HepG2 (cell line): ENCODE measurements around the gene AFDN. TPM values are rescaled to one million over a fixed set of nuclear protein-coding genes. Genes with fewer than 3 reads are reported as not detected.

Experiments used
- ATAC-seq: fragments of 200-7000 bp; cut with Tn5 transposase; 3 replicates; pipeline ENCODE4 v1.9.1; 2020; ENCODE audit warnings: mild to moderate bottlenecking, moderate library complexity
- BruUV-seq: library from RNA; stranded (reverse); fragments of 400-500 nt; replicated peaks from 2 replicates; lab custom pipeline; 2021; lab: Mats Ljungman, UMichigan
- CTCF ChIA-PET: fragments of 300-600 bp; formaldehyde crosslinking; extraction: SDS; loops from one replicate; lab custom pipeline; 2021; ENCODE audit warnings: low total read pairs, inconsistent platforms, low intra/inter-chr PET ratio; lab: Yijun Ruan, JAX
- POLR2A ChIA-PET: fragments of 350-600 bp; sonication (Branson Sonifier 250); formaldehyde crosslinking; loops from one replicate; lab custom pipeline; 2020; ENCODE audit warnings: antibody characterized with exemption, inconsistent platforms; lab: Yijun Ruan, JAX
- DNase-seq: peaks from one replicate; pipeline ENCODE4 v3.0.0-alpha.2; 2015; ENCODE audit warnings: low spot score
- FAIRE-seq: peaks from 3 replicates; lab custom pipeline; 2011; peaks lifted over from hg19 to GRCh38; lab: Jason Lieb, UNC
- H2AFZ ChIP-seq: one replicate; pipeline ENCODE4 v1.6.1; 2011; ENCODE audit warnings: low read length, inconsistent platforms
- H3K27ac ChIP-seq: fragments of 300-600 bp; 3 replicates; pipeline ENCODE4 v1.8.0; 2011; ENCODE audit warnings: mixed run types, mild to moderate bottlenecking, mixed read lengths, low read length, inconsistent platforms; ENCODE audit not compliant: insufficient read depth; ENCODE audit errors: extremely low read length
- H3K27me3 ChIP-seq, 2 experiments: fragments of 200-600 bp in 1 of 2; 2 replicates in 1 of 2; 3 replicates in 1 of 2; pipeline versions ENCODE4 v1.6.0 to v1.8.0; 2011; ENCODE audit warnings: low read length in 2 of 2, mild to moderate bottlenecking in 2 of 2, moderate library complexity in 2 of 2, inconsistent platforms in 1 of 2; ENCODE audit not compliant: insufficient read depth in 2 of 2, control insufficient read depth in 1 of 2
- H3K36me3 ChIP-seq, 2 experiments: fragments of 200-600 bp in 1 of 2; replicated peaks in 1 of 2; 2 replicates in 1 of 2; 3 replicates in 1 of 2; pipeline versions ENCODE4 v1.5.1 to v1.8.0; 2011; ENCODE audit warnings: low read length in 2 of 2, inconsistent platforms in 1 of 2; ENCODE audit not compliant: insufficient read depth in 2 of 2, control insufficient read depth in 1 of 2
- H3K4me1 ChIP-seq: 2 replicates; pipeline ENCODE4 v1.5.1; 2012; ENCODE audit warnings: low read length, inconsistent platforms; ENCODE audit not compliant: insufficient read depth
- H3K4me2 ChIP-seq: 2 replicates; pipeline ENCODE4 v1.6.0; 2011; ENCODE audit warnings: low read depth, low read length, inconsistent platforms
- H3K4me3 ChIP-seq, 3 experiments: fragments of 200-600 bp in 1 of 3; sonication (generic), shearing (Covaris generic) in 1 of 3; replicated peaks in 1 of 3; 2 replicates each; pipeline ENCODE4 v1.5.1; 2011 to 2016; ENCODE audit warnings: low read length in 3 of 3, inconsistent platforms in 2 of 3, low read depth in 2 of 3, mild to moderate bottlenecking in 2 of 3, control low read depth in 1 of 3, mixed read lengths in 1 of 3; ENCODE audit not compliant: insufficient read depth in 1 of 3
- H3K79me2 ChIP-seq: one replicate; pipeline ENCODE4 v1.6.1; 2011; ENCODE audit warnings: low read length, inconsistent platforms; ENCODE audit not compliant: insufficient read depth
- H3K9ac ChIP-seq: 2 replicates; pipeline ENCODE4 v1.6.0; 2011; ENCODE audit warnings: mild to moderate bottlenecking, low read depth, low read length, inconsistent platforms; ENCODE audit not compliant: insufficient read depth
- H3K9me3 ChIP-seq: 2 replicates; pipeline ENCODE4 v1.5.1; 2012; ENCODE audit warnings: mild to moderate bottlenecking, low read length
- H4K20me1 ChIP-seq: 2 replicates; pipeline ENCODE4 v1.6.0; 2011; ENCODE audit warnings: inconsistent platforms, mild to moderate bottlenecking, low read length, moderate library complexity; ENCODE audit not compliant: insufficient read depth
- HNF4A ChIP-seq: sonication (generic); formaldehyde crosslinking; IDR thresholded peaks from 2 replicates; pipeline ENCODE4 v1.4.0; 2020; ENCODE audit warnings: missing genetic modification reagents
- RBM22 ChIP-seq: fragments of 200-400 bp; formaldehyde crosslinking; optimal IDR thresholded peaks from 2 replicates; pipeline ENCODE3; 2017; ENCODE audit warnings: mild to moderate bottlenecking, low read length, moderate library complexity
- ZBTB33 ChIP-seq: sonication (generic); formaldehyde crosslinking; IDR thresholded peaks from 2 replicates; pipeline ENCODE4 v1.4.0; 2020; ENCODE audit warnings: missing genetic modification reagents
- WGBS: methylation state at CpG from one replicate; pipeline ENCODE4 v1.1.6; 2017; ENCODE audit warnings: low lambda C conversion rate; 5-methylcytosine and 5-hydroxymethylcytosine counted together
- in situ Hi-C: cut with HindIII; loops from 2 replicates; pipeline ENCODE4 v1.10.0; 2017; ENCODE audit warnings: low pct_unique_long_range_greater_than_20kb; ENCODE audit not compliant: extremely low pct_ligation_motif_present
- intact Hi-C: fragments of 100-400 bp; cut with micrococcal nuclease; formaldehyde crosslinking; loops from one replicate; pipeline ENCODE4 v1.10.0; 2022; ENCODE audit not compliant: unreplicated experiment
- polyA plus RNA-seq, 8 experiments: library from polyadenylated mRNA; depleted of rRNA in 3 of 8; stranded (reverse) in 7 of 8; unstranded in 1 of 8; fragments of >200 nt; fragmentation: Illumina TruSeq in 4 of 8; extraction: Trizol in 4 of 8; gene quantifications; 2 replicates each; pipeline versions ENCODE4 v1.2.1 to v1.2.3, GENCODE V29; 2011 to 2016; ENCODE audit warnings: low read depth in 4 of 8, missing spikeins in 1 of 8, mixed read lengths in 1 of 8; ENCODE audit not compliant: insufficient read depth in 1 of 8
- total RNA-seq, 5 experiments: library from RNA; depleted of rRNA; stranded (reverse); fragments of >200 nt; fragmentation: Illumina TruSeq; extraction: Trizol; gene quantifications; 2 replicates each; pipeline ENCODE4 v1.2.3, GENCODE V29; 2016; ENCODE audit warnings: low read depth in 1 of 5
- TF ChIP-seq, protein P1 (sequence below): sonication (generic); formaldehyde crosslinking; IDR thresholded peaks from 2 replicates; pipeline ENCODE4 v1.5.1; 2020; ENCODE audit warnings: mild to moderate bottlenecking, missing genetic modification reagents, moderate library complexity

AFDN gene
- total and polyA plus RNA-seq, 2 of the 13 experiments (the other 11 are each of a cell fraction or from before 2014, with no cell fraction given) = 136 to 151 TPM

GRCh38 chr6:167877994-167878779 lies 51.5 kb downstream of the AFDN start:
- Histone ChIP-seq H3K36me3 (peaks cover 24 to 83% of the 10 kb centered on the region in 2 experiments), H3K4me3 (no peak overlapping the region), H3K4me1 (peaks cover 39% of the 10 kb centered on the region), H2AFZ (no peak overlapping the region), H3K27me3 (no peaks in the 10 kb centered on the region), H4K20me1 (no peaks in the 10 kb centered on the region), H3K9ac (no peak overlapping the region), H3K9me3 (no peaks in the 10 kb centered on the region), H3K4me2 (no peak overlapping the region), H3K79me2 (no peaks in the 10 kb centered on the region), H3K27ac (no peak overlapping the region)
- ChIA-PET POLR2A (no interaction called here), CTCF (no interaction called here)
- TF ChIP-seq HNF4A (CRISPR knock-in tag) = peak; percentile 36; the same call in 1 of the 2 replicates
- TF ChIP-seq, protein P1, sequence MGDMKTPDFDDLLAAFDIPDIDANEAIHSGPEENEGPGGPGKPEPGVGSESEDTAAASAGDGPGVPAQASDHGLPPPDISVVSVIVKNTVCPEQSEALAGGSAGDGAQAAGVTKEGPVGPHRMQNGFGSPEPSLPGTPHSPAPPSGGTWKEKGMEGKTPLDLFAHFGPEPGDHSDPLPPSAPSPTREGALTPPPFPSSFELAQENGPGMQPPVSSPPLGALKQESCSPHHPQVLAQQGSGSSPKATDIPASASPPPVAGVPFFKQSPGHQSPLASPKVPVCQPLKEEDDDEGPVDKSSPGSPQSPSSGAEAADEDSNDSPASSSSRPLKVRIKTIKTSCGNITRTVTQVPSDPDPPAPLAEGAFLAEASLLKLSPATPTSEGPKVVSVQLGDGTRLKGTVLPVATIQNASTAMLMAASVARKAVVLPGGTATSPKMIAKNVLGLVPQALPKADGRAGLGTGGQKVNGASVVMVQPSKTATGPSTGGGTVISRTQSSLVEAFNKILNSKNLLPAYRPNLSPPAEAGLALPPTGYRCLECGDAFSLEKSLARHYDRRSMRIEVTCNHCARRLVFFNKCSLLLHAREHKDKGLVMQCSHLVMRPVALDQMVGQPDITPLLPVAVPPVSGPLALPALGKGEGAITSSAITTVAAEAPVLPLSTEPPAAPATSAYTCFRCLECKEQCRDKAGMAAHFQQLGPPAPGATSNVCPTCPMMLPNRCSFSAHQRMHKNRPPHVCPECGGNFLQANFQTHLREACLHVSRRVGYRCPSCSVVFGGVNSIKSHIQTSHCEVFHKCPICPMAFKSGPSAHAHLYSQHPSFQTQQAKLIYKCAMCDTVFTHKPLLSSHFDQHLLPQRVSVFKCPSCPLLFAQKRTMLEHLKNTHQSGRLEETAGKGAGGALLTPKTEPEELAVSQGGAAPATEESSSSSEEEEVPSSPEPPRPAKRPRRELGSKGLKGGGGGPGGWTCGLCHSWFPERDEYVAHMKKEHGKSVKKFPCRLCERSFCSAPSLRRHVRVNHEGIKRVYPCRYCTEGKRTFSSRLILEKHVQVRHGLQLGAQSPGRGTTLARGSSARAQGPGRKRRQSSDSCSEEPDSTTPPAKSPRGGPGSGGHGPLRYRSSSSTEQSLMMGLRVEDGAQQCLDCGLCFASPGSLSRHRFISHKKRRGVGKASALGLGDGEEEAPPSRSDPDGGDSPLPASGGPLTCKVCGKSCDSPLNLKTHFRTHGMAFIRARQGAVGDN (CRISPR knock-in tag) = no peak
- peak; percentile 68 for TF ChIP-seq ZBTB33 (CRISPR knock-in tag)
- TF ChIP-seq RBM22 = peak; percentile 74
- ATAC-seq = peak; percentile 37
- in situ Hi-C loops = no loop called here
- no peak for FAIRE-seq
- intact Hi-C loops = no loop called here
- 93% methylated on average over 9 of the region's 9 CpGs for WGBS
- DNase-seq = no peak
- BruUV-seq = no TSS peak
